ENCODE data around the gene TSPAN31.

DNA sequence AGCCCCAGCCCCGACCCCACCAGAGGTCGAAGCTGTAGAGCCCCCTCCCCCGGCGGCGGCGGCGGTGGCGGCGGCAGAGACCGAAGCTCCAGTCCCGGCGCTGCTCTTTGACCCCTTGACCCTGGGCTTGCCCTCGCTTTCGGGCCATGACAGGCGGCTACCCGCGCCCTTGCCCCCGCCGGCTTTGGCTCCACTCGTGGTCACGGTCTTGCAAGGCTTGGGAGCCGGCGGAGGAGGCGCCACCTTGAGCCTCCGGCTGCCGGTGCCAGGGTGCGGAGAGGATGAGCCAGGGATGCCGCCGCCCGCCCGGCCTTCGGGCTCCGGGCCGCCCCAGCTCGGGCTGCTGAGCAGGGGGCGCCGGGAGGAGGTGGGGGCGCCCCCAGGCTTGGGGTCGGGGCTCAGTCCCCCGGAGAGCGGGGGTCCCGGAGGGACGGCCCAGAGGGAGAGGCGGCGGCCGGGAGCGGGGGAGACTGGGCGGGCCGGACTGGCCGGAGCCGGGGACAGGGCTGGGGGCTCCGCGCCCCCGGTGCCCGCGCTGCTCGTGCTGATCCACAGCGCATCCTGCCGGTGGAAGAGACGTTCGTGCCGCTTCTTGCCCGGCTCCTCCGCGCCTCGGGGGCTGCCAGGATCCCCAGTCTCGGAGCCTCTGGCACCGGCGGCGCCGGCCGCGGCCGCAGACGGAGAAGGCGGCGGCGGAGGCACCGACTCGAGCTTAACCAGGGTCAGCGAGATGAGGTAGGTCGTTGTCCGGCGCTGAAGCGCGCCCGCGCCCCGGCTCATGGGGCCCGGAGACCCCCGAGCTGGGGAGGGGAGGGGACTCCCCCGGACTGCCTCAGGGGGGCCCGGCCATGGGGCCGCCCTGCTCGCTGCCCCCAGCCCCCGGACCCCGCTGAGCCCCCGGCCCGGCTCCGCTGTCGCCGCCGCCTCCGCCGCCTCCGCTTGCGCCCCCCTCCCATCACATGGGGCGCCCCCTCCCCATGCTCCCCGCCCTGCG lies 7.1 kb upstream of the TSPAN31 start:
- TF ChIP-seq, protein P1, sequence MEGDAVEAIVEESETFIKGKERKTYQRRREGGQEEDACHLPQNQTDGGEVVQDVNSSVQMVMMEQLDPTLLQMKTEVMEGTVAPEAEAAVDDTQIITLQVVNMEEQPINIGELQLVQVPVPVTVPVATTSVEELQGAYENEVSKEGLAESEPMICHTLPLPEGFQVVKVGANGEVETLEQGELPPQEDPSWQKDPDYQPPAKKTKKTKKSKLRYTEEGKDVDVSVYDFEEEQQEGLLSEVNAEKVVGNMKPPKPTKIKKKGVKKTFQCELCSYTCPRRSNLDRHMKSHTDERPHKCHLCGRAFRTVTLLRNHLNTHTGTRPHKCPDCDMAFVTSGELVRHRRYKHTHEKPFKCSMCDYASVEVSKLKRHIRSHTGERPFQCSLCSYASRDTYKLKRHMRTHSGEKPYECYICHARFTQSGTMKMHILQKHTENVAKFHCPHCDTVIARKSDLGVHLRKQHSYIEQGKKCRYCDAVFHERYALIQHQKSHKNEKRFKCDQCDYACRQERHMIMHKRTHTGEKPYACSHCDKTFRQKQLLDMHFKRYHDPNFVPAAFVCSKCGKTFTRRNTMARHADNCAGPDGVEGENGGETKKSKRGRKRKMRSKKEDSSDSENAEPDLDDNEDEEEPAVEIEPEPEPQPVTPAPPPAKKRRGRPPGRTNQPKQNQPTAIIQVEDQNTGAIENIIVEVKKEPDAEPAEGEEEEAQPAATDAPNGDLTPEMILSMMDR (IDR thresholded peaks at IDR 0.05; ENCODE audit: borderline replicate concordance, extremely low read depth, low read length, poor library complexity, severe bottlenecking), result no peak
- no peak for TF ChIP-seq EZH2 (IDR thresholded peaks at IDR 0.05; ENCODE audit: borderline replicate concordance, low read depth, low read length, severe bottlenecking)

All from DND-41 (cell line).